OCI-LY7 (cell line): Measurements from ENCODE around the gene SDCCAG8.

Source experiments
- EZH2phosphoT487 ChIP-seq: fragments of 200-600 bp; sonication (generic); IDR thresholded peaks from 2 replicates; pipeline ENCODE4 v1.6.1; 2018; ENCODE audit warnings: low read depth, borderline replicate concordance, mild to moderate bottlenecking, mixed run types, antibody characterized with exemption, low read length, moderate library complexity, mixed read lengths
- TF ChIP-seq, protein P1 (sequence below): fragments of 200-600 bp; sonication (generic); conservative IDR thresholded peaks from 2 replicates; pipeline ENCODE4 v1.5.1; 2014; ENCODE audit warnings: mild to moderate bottlenecking, antibody characterized with exemption, low read length, moderate library complexity, mixed read lengths

GRCh38 chr1:243497939-243498681 is 242.3 kb downstream of the SDCCAG8 start:
- TF ChIP-seq, protein P1, sequence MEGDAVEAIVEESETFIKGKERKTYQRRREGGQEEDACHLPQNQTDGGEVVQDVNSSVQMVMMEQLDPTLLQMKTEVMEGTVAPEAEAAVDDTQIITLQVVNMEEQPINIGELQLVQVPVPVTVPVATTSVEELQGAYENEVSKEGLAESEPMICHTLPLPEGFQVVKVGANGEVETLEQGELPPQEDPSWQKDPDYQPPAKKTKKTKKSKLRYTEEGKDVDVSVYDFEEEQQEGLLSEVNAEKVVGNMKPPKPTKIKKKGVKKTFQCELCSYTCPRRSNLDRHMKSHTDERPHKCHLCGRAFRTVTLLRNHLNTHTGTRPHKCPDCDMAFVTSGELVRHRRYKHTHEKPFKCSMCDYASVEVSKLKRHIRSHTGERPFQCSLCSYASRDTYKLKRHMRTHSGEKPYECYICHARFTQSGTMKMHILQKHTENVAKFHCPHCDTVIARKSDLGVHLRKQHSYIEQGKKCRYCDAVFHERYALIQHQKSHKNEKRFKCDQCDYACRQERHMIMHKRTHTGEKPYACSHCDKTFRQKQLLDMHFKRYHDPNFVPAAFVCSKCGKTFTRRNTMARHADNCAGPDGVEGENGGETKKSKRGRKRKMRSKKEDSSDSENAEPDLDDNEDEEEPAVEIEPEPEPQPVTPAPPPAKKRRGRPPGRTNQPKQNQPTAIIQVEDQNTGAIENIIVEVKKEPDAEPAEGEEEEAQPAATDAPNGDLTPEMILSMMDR, result no peak
- TF ChIP-seq EZH2phosphoT487, result no peak
